ENCODE measurements around the gene MINDY4. TPM values are rescaled to one million over a fixed set of nuclear protein-coding genes. Genes with fewer than 3 reads are reported as not detected.

MINDY4 gene
- total and polyA plus RNA-seq, 2 of the 13 experiments (the other 11 are each of a cell fraction or from before 2014, with no cell fraction given), result not detected

DNA sequence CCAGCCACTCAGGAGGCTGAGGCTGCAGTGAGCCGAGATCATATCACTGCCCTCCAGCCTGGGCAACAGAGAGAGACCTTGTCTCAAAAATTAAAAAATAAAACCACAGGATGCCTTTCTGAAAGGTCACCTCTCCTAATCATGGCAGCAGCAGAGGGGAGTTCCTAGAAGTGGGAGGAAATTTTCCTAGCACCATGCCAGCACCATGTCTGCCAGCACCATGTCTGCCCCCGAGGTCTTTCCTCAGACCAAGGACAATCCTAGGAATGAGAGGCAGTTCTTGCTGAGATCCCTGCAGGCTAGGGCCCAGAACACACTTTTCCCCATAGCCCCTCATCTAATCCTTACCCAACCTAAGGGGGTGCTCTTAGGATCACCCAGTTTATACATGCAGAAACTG is 41.6 kb upstream of the MINDY4 start (continued):
- TF ChIP-seq, protein P1, sequence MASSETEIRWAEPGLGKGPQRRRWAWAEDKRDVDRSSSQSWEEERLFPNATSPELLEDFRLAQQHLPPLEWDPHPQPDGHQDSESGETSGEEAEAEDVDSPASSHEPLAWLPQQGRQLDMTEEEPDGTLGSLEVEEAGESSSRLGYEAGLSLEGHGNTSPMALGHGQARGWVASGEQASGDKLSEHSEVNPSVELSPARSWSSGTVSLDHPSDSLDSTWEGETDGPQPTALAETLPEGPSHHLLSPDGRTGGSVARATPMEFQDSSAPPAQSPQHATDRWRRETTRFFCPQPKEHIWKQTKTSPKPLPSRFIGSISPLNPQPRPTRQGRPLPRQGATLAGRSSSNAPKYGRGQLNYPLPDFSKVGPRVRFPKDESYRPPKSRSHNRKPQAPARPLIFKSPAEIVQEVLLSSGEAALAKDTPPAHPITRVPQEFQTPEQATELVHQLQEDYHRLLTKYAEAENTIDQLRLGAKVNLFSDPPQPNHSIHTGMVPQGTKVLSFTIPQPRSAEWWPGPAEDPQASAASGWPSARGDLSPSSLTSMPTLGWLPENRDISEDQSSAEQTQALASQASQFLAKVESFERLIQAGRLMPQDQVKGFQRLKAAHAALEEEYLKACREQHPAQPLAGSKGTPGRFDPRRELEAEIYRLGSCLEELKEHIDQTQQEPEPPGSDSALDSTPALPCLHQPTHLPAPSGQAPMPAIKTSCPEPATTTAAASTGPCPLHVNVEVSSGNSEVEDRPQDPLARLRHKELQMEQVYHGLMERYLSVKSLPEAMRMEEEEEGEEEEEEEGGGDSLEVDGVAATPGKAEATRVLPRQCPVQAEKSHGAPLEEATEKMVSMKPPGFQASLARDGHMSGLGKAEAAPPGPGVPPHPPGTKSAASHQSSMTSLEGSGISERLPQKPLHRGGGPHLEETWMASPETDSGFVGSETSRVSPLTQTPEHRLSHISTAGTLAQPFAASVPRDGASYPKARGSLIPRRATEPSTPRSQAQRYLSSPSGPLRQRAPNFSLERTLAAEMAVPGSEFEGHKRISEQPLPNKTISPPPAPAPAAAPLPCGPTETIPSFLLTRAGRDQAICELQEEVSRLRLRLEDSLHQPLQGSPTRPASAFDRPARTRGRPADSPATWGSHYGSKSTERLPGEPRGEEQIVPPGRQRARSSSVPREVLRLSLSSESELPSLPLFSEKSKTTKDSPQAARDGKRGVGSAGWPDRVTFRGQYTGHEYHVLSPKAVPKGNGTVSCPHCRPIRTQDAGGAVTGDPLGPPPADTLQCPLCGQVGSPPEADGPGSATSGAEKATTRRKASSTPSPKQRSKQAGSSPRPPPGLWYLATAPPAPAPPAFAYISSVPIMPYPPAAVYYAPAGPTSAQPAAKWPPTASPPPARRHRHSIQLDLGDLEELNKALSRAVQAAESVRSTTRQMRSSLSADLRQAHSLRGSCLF (CRISPR knock-in tag; IDR thresholded peaks at IDR 0.05; ENCODE audit: borderline replicate concordance), result no peak
- TF ChIP-seq DMAP1 (CRISPR knock-in tag; IDR thresholded peaks at IDR 0.05) (no peak), ZNF781 (CRISPR knock-in tag; IDR thresholded peaks at IDR 0.05; ENCODE audit: borderline replicate concordance, not compliant biosample characterization) (no peak), HNRNPH1 (optimal IDR thresholded peaks at IDR 0.05; ENCODE audit: low read depth, low read length) (no peak), ZKSCAN1 (IDR thresholded peaks at IDR 0.05; ENCODE audit: low read length) (no peak)
- TF ChIP-seq, protein P2, sequence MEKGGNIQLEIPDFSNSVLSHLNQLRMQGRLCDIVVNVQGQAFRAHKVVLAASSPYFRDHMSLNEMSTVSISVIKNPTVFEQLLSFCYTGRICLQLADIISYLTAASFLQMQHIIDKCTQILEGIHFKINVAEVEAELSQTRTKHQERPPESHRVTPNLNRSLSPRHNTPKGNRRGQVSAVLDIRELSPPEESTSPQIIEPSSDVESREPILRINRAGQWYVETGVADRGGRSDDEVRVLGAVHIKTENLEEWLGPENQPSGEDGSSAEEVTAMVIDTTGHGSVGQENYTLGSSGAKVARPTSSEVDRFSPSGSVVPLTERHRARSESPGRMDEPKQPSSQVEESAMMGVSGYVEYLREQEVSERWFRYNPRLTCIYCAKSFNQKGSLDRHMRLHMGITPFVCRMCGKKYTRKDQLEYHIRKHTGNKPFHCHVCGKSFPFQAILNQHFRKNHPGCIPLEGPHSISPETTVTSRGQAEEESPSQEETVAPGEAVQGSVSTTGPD (CRISPR knock-in tag; IDR thresholded peaks at IDR 0.05), result no peak
- TF ChIP-seq, protein P3, sequence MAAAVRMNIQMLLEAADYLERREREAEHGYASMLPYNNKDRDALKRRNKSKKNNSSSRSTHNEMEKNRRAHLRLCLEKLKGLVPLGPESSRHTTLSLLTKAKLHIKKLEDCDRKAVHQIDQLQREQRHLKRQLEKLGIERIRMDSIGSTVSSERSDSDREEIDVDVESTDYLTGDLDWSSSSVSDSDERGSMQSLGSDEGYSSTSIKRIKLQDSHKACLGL (CRISPR knock-in tag; IDR thresholded peaks at IDR 0.05), result no peak
- TF ChIP-seq, protein P4, sequence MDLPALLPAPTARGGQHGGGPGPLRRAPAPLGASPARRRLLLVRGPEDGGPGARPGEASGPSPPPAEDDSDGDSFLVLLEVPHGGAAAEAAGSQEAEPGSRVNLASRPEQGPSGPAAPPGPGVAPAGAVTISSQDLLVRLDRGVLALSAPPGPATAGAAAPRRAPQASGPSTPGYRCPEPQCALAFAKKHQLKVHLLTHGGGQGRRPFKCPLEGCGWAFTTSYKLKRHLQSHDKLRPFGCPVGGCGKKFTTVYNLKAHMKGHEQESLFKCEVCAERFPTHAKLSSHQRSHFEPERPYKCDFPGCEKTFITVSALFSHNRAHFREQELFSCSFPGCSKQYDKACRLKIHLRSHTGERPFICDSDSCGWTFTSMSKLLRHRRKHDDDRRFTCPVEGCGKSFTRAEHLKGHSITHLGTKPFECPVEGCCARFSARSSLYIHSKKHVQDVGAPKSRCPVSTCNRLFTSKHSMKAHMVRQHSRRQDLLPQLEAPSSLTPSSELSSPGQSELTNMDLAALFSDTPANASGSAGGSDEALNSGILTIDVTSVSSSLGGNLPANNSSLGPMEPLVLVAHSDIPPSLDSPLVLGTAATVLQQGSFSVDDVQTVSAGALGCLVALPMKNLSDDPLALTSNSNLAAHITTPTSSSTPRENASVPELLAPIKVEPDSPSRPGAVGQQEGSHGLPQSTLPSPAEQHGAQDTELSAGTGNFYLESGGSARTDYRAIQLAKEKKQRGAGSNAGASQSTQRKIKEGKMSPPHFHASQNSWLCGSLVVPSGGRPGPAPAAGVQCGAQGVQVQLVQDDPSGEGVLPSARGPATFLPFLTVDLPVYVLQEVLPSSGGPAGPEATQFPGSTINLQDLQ (CRISPR knock-in tag; IDR thresholded peaks at IDR 0.05), result no peak

Measured in HepG2 (cell line).